Measurements from ENCODE around the gene KMT2C.
"Not testable (repeated sequence)": the region's sequence is repeated elsewhere in the genome, so short reads cannot be mapped to it uniquely, and the experiment has no call there.

Gene KMT2C

DNA sequence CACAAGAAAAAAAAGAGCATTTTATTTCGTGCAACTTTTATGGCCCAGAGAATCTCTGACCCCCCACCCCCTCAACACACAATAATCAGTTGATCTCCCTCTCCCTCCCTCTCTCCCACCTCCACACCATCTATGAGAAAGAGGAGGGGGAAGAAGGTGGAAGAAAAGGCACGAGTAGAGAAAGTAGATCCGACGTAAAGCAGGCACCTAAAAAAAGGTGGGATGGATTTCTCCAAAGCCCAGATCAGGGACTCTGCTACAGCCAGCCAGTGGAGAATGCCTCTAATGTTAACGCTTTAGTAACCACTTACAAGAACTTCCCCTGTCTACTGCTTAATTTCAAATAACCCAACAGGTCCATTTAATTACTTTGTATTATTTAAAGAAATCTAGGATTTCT, 24.4 kb downstream of the KMT2C start:
- TF ChIP-seq, protein P1, sequence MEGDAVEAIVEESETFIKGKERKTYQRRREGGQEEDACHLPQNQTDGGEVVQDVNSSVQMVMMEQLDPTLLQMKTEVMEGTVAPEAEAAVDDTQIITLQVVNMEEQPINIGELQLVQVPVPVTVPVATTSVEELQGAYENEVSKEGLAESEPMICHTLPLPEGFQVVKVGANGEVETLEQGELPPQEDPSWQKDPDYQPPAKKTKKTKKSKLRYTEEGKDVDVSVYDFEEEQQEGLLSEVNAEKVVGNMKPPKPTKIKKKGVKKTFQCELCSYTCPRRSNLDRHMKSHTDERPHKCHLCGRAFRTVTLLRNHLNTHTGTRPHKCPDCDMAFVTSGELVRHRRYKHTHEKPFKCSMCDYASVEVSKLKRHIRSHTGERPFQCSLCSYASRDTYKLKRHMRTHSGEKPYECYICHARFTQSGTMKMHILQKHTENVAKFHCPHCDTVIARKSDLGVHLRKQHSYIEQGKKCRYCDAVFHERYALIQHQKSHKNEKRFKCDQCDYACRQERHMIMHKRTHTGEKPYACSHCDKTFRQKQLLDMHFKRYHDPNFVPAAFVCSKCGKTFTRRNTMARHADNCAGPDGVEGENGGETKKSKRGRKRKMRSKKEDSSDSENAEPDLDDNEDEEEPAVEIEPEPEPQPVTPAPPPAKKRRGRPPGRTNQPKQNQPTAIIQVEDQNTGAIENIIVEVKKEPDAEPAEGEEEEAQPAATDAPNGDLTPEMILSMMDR (IDR thresholded peaks at IDR 0.05), result no peak
- peak overlapping the region; percentile 19 for H3K27ac ChIP-seq

DNA sequence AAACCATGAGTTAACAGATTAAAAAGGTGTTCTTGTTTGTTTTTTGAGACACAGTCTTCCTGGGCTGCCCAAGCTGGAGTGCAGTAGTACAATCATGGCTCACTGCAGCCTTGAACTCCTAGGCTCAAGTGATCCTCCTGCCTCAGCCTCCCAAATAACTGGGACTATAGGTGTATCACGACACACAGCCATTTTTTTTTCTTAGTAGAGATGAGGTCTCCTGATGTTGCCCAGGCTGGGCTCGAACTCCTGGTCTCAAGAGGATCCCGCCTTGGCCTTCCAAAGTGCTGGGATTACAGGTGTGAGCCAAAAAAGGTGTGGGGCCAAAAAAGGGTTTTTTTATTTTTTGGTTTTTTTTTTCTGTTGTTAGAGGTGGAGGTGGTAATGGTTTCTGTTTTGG, 29.3 kb downstream of the KMT2C start:
- no peak overlapping the region for H3K27ac ChIP-seq
- TF ChIP-seq, protein P1 (IDR thresholded peaks at IDR 0.05), result no peak
- TF ChIP-seq ZFX (IDR thresholded peaks at IDR 0.05; ENCODE audit: borderline replicate concordance), result no peak

DNA sequence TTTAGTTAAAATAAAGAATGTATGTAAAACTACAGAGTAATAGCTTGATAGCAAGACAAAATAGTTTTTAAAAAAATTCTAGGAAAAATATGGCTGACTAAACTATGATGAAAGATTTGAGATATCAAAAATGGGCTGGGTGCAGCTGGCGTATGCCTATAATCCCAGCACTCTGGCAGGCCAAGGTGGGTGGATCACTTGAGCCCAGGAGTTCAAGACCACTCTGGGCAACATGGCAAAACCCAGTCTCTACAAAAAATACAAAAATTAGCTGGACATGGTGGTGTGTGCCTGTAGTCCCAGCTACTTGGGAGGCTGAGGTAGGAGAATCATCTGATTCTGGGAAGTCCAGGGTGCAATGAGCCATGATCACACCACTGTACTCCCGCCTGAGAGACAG, 29.8 kb downstream of the KMT2C start:
- not testable (repeated sequence) for H3K27ac ChIP-seq

DNA sequence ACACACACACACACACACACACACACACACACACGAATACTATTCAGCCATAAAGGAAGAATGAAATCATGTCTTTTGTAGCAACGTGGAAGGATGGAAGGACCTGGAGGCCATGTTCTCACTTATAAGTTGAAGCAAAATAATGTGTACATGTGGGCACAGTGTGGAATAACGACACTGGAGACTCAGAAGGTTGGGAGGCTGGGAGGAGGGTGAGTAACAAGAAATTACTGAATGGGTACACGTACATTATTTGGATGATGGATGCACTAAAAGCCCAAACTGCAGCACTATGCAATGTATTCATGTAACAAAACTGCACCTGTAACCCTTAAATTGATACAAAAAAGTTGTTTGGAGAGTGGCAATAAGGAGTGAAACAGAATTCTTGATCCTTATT, 32.1 kb downstream of the KMT2C start:
- TF ChIP-seq, protein P1 (IDR thresholded peaks at IDR 0.05), result no peak
- no peak for TF ChIP-seq ZFX (IDR thresholded peaks at IDR 0.05; ENCODE audit: borderline replicate concordance)

DNA sequence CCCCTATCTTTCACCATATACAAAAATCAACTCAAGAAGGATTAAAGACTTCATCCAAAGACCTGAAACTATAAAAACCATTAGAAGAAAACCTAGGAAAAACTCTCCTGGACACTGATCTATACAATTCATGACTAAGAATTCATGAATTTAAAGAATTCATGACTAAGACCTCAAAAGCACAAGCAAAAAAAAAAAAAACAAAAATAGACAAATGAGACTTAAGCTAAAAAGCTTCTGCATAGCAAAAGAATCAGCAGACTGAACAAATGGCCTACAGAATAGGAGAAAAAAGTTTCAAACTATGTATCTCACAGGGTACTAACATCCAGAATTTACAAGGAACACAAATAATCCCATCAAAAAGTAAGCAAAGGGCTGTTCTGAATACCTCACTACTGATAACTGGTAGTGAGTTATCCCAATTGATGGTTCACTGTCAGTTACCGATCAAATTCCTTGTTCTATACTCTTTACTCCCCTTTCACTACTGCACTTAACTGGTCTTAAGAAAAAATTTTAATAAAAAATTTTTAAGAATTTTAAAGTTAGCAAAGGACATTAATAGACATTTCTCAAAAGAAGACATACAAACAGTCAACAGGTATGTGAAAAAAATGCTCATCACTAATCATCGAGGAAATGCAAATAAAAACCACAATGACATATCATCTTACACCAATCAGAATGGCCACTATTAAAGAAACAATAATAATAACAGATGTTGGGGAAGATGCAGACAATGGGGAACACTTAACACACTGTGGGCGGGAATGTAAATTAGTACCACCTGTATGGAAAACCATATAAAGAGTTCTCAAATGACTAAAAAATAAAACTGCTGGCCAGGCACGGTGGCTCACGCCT, 33.2 kb downstream of the KMT2C start:
- no peak for TF ChIP-seq ZFX (IDR thresholded peaks at IDR 0.05; ENCODE audit: borderline replicate concordance)
- TF ChIP-seq, protein P1 (IDR thresholded peaks at IDR 0.05), result no peak
- H3K27ac ChIP-seq, result no peak overlapping the region

More for the DNA sequence above, 32.1 kb downstream of the KMT2C start:
- no peak overlapping the region for H3K27ac ChIP-seq

DNA sequence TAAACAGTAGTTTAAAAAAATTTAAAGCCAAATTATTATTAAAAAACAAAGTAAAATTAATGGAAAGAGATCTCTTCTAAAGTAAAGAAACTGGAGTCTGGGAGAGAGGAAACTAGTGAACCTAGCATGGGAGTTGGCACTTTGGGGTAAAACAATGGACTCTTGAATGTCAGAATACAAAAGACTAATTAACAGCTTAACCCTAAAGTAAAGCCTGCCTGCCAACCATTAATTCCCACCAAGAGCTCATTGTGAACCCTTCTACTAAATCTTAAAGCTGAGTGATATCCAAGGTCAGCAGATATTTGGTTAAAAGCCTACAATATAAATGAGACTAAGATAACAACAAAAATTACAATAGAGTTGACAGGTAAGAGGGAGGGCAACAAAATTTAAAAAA, 36.5 kb downstream of the KMT2C start:
- TF ChIP-seq ZFX (IDR thresholded peaks at IDR 0.05; ENCODE audit: borderline replicate concordance), result no peak
- TF ChIP-seq, protein P1 (IDR thresholded peaks at IDR 0.05), result no peak
- H3K27ac ChIP-seq, result no peak overlapping the region

DNA sequence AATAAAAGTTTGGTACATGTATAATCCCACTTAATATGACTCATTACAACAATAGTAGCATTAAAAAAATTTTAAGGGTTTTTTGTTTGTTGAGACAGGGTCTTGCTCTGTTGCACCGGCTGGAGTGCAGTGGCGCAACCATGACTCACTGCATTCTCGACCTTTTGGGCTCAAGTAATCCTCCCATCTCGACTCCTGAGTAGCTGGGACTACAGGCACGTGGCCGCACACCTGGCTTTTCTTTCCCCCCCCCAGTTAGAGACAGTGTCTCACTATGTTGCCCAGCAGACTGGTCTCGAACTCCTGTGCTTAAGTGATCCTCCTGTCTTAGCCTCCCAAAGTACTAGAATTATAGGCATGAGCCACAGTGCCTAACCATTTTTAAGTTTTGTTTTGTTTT, 40.7 kb downstream of the KMT2C start:
- TF ChIP-seq, protein P1 (IDR thresholded peaks at IDR 0.05), result no peak
- TF ChIP-seq ZFX (IDR thresholded peaks at IDR 0.05; ENCODE audit: borderline replicate concordance), result no peak

DNA sequence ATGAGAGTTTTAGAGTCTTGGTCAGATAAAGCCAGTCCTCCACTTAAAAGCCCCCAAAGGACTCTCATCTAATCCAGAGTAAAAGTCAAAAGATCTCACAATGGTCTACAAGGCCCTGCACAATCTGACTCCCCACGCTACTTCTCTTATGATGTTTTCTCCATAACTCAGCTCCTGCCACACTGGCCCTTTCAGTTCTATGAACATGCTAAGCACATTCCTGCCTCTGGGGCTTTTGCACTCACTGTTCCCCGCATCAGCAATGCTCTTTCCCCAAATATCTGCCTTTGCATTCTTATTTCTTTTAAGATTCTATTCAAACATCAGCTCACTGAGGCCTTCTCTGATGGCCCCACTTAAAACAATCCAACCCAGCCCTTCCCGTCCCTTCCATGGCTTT, 41.6 kb downstream of the KMT2C start:
- TF ChIP-seq, protein P1 (IDR thresholded peaks at IDR 0.05), result peak; percentile 55
- H3K27ac ChIP-seq, result not testable (repeated sequence)

More for the DNA sequence above, 40.7 kb downstream of the KMT2C start:
- no peak overlapping the region for H3K27ac ChIP-seq
